ENCODE measurements around the gene SERTAD1.

The SERTAD1 gene

GRCh38 chr19:40419780-40420179 lies 6.0 kb downstream of the SERTAD1 start:
- TF ChIP-seq GATA2 (IDR thresholded peaks at IDR 0.05; ENCODE audit: low read depth, low read length) (no peak), GATA3 (IDR thresholded peaks at IDR 0.05; ENCODE audit: low read depth, low read length) (no peak)

- TF ChIP-seq GATA3 (IDR thresholded peaks at IDR 0.05; ENCODE audit: low read depth, low read length) (no peak), GATA2 (IDR thresholded peaks at IDR 0.05; ENCODE audit: low read depth, low read length) (no peak)
Measured at GRCh38 chr19:40419066-40419612, 6.7 kb downstream of the SERTAD1 start.

GRCh38 chr19:40418040-40418439 lies 7.8 kb downstream of the SERTAD1 start:
- TF ChIP-seq GATA3 (IDR thresholded peaks at IDR 0.05; ENCODE audit: low read depth, low read length) (no peak), GATA2 (IDR thresholded peaks at IDR 0.05; ENCODE audit: low read depth, low read length) (no peak)

- no peak for TF ChIP-seq GATA2 (IDR thresholded peaks at IDR 0.05; ENCODE audit: low read depth, low read length)
- no peak for TF ChIP-seq GATA3 (IDR thresholded peaks at IDR 0.05; ENCODE audit: low read depth, low read length)
Measured at GRCh38 chr19:40417643-40417981, 8.2 kb downstream of the SERTAD1 start.

- TF ChIP-seq GATA3 (IDR thresholded peaks at IDR 0.05; ENCODE audit: low read depth, low read length) = no peak
- TF ChIP-seq GATA2 (IDR thresholded peaks at IDR 0.05; ENCODE audit: low read depth, low read length) = no peak
Measured at GRCh38 chr19:40416918-40417642, 8.7 kb downstream of the SERTAD1 start.

- TF ChIP-seq GATA2 (IDR thresholded peaks at IDR 0.05; ENCODE audit: low read depth, low read length) (no peak), GATA3 (IDR thresholded peaks at IDR 0.05; ENCODE audit: low read depth, low read length) (no peak)
Measured at GRCh38 chr19:40415768-40416167, 10.0 kb downstream of the SERTAD1 start.

GRCh38 chr19:40414542-40415535 lies 11.0 kb downstream of the SERTAD1 start:
- no peak for TF ChIP-seq GATA3 (IDR thresholded peaks at IDR 0.05; ENCODE audit: low read depth, low read length)
- TF ChIP-seq GATA2 (IDR thresholded peaks at IDR 0.05; ENCODE audit: low read depth, low read length) = no peak

- TF ChIP-seq GATA2 (IDR thresholded peaks at IDR 0.05; ENCODE audit: low read depth, low read length) = no peak
- TF ChIP-seq GATA3 (IDR thresholded peaks at IDR 0.05; ENCODE audit: low read depth, low read length) = no peak
Measured at GRCh38 chr19:40413291-40413845, 12.4 kb downstream of the SERTAD1 start, which contains the start of gene PRX. PRX (minus strand) TSS chr19:40413378; CDS start chr19:40407932, 5,446 bp downstream.

- TF ChIP-seq GATA2 (IDR thresholded peaks at IDR 0.05; ENCODE audit: low read depth, low read length) (no peak), GATA3 (IDR thresholded peaks at IDR 0.05; ENCODE audit: low read depth, low read length) (no peak)
Measured at GRCh38 chr19:40412866-40413265, 12.9 kb downstream of the SERTAD1 start.

GRCh38 chr19:40411958-40412499 lies 13.8 kb downstream of the SERTAD1 start:
- TF ChIP-seq GATA3 (IDR thresholded peaks at IDR 0.05; ENCODE audit: low read depth, low read length) (no peak), GATA2 (IDR thresholded peaks at IDR 0.05; ENCODE audit: low read depth, low read length) (no peak)

GRCh38 chr19:40411125-40411842 lies 14.5 kb downstream of the SERTAD1 start:
- no peak for TF ChIP-seq GATA2 (IDR thresholded peaks at IDR 0.05; ENCODE audit: low read depth, low read length)
- no peak for TF ChIP-seq GATA3 (IDR thresholded peaks at IDR 0.05; ENCODE audit: low read depth, low read length)

GRCh38 chr19:40410030-40410389 lies 15.8 kb downstream of the SERTAD1 start:
- TF ChIP-seq GATA2 (IDR thresholded peaks at IDR 0.05; ENCODE audit: low read depth, low read length) (no peak), GATA3 (IDR thresholded peaks at IDR 0.05; ENCODE audit: low read depth, low read length) (no peak)
